GM12872 (cell line): ENCODE results near the gene ACER1.

Experiments used
- CTCF ChIP-seq: IDR thresholded peaks from 3 replicates; pipeline ENCODE4 v1.5.1; 2011; ENCODE audit warnings: low read depth, mild to moderate bottlenecking, low read length, moderate library complexity; ENCODE audit not compliant: insufficient read depth

Gene ACER1

GRCh38 chr19:6322284-6322683 is 11.1 kb downstream of the ACER1 start:
- no peak for TF ChIP-seq CTCF

GRCh38 chr19:6319376-6319775 is 14.0 kb downstream of the ACER1 start:
- TF ChIP-seq CTCF: no peak

- no peak for TF ChIP-seq CTCF
Observed at GRCh38 chr19:6318772-6319171, 14.6 kb downstream of the ACER1 start.

DNA sequence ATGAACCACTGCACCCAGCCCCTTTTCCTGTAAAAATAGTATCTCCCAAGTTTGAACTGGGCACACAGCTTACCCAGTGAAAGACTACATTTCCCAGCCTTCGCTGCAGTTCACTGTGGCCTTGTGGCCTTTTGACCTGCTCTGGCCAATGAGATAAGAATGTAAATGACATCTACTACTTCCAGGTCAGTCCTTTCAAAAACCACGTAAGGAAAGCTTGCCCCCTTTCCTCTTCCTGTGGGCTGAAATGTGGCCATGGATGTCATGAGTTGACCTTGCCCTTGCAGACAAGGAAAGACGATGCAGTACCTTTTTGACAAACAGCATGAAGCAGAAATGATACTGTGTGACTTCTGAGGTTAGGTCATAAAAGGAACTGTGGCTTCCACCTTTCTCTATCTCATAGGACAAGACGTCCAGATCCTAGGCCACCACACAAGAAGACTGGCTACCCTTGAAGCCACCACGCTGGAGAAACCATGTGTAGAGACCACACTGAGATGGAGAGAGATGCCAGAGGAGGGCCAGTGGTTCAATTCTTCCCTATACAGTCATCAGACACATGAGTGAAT is 19.9 kb downstream of the ACER1 start:
- TF ChIP-seq CTCF: no peak

DNA sequence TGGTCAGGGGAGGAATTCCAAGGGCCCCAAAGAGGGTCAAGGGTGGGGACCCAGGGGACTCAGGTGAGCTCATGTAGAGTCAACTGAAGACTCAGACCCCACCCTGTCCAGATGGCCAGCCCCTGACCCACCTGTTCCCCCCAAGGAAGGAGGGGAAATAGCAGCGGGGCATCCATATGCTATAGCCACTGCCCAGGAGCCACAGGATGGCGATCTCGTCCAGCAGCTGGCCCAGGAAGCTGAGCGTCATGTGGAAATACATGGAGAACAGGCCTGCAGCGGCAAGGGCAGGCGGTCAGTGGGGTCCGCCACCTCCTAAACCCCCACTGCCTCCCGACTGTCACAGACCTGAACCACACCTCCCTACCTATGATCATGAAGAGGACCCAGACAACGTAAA is 21.4 kb downstream of the ACER1 start:
- TF ChIP-seq CTCF: no peak

DNA sequence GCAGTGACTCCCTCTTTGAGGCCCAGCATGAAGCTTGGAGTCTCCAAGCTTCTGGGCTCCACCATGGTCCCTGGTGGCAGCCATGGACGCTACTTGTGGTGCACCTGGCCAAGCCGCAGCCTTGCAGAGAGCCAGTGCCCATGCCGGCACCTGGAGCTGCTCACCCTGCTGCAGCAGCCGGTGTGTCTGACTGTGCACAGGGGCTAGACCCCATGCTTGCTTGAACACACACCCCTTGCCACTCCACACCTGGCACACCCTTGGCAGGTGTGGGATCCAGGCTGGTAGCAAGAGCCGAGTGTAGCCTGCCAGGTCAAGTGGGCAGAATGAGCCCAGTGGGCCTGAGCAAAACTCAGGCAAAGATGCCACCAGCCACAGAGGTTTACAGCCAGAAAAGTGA is 35.0 kb downstream of the ACER1 start:
- no peak for TF ChIP-seq CTCF

- no peak for TF ChIP-seq CTCF
Observed at GRCh38 chr19:6297202-6297601, 36.2 kb downstream of the ACER1 start.
